HG03558 (cell line): ENCODE measurements around the gene RRP8.

Experiments used
- ATAC-seq: cut with Tn5 transposase; IDR thresholded peaks from one replicate; pipeline ENCODE4 v1.9.1; 2021; ENCODE audit warnings: moderate number of reproducible peaks; ENCODE audit not compliant: unreplicated experiment; ENCODE audit errors: extremely low read depth

Gene RRP8

GRCh38 chr11:6574816-6575715 is 28.4 kb downstream of the RRP8 start:
- ATAC-seq, result no peak

- ATAC-seq, result no peak
These were observed 31.2 kb downstream of the RRP8 start for GRCh38 chr11:6572215-6572614.

- no peak for ATAC-seq
These were observed 31.9 kb downstream of the RRP8 start for GRCh38 chr11:6571434-6572008.

DNA sequence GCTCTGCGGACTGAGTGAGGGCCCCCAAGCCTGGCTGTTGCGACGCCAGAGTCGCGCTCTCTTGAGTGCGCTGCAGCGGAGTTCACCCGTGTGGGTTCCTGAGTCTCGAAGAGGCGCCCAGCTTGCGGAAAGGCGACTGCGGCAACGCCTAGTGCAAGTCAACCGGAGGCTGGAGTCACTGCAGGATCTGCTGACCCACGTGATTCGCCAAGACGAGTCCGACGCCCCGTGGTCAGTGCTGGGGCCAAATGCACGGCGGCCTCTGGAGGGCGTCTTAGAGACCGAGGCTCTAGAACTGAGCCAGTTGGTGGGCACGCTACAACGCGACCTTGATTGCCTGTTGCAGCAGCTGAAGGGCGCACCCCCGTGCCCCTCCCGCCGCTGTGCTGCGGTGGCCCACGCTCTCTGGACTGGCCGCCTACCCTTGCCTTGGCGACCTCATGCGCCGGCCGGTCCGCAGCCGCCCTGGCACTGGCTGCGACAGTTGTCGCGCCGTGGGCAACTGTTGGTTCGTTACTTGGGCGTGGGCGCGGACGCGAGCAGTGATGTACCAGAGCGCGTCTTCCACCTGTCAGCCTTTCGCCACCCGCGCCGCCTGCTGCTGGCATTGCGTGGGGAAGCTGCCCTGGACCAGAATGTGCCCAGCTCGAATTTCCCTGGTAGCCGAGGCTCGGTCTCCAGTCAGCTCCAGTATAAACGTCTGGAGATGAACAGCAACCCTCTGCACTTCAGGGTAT is 32.6 kb downstream of the RRP8 start:
- ATAC-seq, result no peak

GRCh38 chr11:6569706-6570105 is 33.7 kb downstream of the RRP8 start:
- no peak for ATAC-seq

GRCh38 chr11:6568191-6568918 is 35.1 kb downstream of the RRP8 start:
- no peak for ATAC-seq

DNA sequence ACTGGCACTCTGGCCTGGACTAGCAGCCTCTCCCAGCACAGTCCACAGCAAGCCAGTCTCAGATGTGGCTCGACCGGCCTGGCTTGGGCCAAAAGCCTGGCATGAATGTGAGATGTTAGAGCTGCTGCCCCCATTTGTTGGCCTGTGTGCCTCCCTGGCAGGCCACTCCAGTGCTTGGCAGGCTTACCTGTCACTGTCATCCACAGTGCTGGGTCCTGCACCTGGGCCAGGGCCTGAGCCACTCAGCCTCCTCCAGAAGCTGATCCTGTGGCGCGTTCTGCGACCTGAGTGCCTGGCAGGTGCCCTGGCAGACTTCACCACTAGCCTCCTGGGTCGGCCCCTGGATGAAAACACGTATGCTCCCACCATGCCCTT is 36.1 kb downstream of the RRP8 start:
- no peak for ATAC-seq

DNA sequence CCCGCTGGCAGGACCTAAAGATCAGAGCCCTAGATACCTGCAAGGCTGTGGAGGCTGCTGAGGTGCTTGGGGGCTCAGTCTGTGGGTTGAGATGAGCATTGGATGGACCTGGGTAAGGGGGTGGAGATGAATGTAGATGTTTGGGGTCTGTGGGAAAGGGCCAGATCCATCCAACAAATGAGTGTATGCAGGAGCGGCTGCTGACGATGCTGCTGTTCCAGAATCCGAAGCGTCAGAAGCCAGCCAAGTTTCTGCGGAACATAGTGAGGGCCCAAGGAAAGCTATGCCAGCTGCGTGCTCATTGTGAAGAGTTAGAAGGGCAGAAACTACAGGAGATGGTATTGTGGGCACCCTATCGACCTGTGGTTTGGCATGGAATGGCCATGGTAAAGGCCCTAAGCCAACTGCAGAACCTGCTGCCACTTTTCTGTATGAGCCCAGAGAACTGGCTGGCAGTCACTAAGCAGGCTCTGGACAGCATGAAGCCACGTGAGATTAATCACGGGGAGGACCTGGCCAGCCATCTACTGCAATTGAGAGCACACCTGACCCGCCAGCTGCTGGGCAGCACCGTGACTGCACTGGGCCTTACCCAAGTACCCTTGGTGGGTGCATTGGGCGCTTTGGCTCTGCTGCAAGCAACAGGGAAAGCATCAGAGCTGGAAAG is 36.6 kb downstream of the RRP8 start:
- ATAC-seq, result no peak

DNA sequence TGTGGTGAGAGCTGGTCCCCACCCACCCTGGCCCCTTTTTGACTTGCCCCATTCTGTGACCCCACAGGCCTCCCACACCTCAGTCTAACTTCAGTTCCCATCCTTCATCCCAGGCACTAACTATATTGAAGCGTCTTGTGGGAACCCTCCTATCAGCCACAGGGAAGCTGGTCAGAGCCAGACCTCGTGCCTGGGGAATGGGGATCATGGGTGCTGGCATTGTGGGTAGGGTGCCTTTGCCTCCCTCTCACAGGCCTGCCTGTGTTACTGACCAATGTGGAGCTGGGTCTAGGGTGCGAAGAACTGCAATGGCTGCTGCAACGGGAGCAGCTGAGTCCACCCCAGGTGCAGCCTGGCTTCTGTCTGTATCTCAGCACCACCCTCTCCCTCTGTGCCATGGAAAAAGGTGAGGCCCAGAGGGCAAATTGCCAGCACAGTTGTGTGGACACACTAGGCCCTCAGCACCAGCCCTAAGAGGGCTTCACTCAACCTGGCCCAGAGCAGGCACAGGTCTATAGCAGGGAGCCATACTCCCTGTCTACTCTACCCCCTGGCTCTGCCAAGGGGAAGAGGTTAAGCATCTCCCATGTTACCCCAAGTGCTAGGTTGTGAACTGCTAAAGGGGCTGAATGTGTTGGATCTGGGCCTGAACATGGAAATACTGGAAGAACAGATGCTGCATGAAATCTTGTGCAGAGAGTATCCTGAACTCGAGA is 37.3 kb downstream of the RRP8 start:
- ATAC-seq, result no peak

GRCh38 chr11:6565325-6565724 is 38.1 kb downstream of the RRP8 start:
- no peak for ATAC-seq

- no peak for ATAC-seq
These were observed 39.7 kb downstream of the RRP8 start for GRCh38 chr11:6563667-6564066.

DNA sequence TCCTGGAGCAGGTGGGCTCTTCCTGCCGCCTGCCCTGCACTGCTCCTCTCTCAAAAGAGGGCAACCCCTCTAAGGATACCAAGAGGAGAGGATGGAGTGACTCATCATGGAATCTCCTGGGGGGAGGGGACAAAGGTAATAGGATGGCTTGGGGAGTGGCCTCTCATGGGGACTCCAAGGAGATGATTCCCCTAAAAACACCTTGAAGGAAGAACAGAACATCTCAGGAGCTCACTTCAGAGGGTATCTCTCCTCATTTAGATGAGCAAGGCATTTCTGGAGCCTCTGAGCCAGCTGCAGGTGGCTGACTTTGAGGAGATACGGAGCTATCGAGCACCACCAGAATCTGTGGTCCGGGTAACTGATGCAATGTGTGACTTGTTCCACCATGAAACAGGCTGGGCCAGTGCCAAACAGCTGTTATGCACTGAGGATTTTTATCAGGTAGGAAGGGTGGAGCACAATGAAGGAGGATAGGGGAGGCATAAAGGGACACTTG is 40.2 kb downstream of the RRP8 start:
- ATAC-seq, result no peak

DNA sequence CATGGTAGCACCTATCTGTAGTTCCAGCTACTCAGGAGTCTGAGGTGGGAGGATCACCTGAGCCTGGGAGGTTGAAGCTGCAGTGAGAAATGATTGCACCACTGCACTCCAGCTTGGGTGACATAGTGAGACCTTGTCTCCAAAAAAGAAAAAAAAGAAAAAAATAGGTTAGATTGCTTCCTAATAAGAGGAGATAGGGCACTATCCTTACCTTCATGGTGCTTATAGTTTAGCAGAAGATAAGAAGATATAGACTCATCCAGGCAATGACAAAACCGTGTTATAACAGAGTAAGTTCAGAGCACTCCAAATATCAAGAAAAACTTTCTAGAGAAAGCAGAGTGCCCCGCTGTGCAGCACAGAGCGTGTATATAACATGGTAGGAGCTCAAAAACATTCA is 42.1 kb downstream of the RRP8 start:
- ATAC-seq, result no peak

DNA sequence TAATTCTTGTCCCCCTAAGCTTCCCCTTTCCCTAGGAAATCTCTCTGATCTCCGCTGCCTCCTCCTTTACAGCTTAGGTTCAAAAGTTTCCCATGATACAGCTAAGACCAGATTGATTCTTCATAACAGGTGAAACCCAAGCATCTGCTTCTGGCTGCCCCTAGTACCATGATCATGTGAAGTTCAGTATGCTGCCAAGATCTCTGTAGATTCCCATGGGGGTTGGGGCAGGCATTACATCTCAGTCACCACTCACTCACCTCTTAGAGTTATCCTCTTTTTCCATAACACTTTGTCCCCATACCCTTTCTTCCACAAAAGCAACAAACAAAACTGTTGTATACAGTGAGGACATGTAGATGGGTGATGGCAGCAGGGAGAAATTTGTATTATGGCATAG is 44.0 kb downstream of the RRP8 start:
- ATAC-seq, result no peak

GRCh38 chr11:6557761-6558674 is 45.4 kb downstream of the RRP8 start:
- no peak for ATAC-seq

DNA sequence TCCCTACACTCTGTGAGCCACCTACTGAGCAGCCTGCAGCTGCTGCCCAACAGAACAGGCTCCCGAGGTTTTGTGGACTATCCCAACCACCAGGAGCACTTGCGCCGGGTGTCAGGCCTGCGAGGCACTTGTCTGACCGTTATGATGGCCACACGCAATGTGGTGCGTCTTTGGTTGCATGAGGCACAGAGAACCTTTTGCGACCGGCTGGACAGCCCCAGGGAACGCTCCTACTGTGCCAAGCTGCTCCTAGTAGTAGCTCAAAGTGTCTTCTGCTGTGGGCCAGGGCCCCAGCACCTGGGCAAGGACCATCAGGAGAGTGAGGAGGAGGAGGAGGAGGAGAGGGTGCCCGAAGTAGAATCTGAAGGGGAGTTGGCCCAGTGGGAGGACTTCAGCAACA is 46.4 kb downstream of the RRP8 start:
- ATAC-seq, result no peak

GRCh38 chr11:6556139-6556949 is 47.1 kb downstream of the RRP8 start:
- no peak for ATAC-seq
